Neural cell (in vitro differentiated cells): Measurements from ENCODE around the gene FLOT2.

Experiments
- CTCF ChIP-seq: fragments of 450-650 bp; IDR thresholded peaks from 2 replicates; pipeline ENCODE4 v1.5.1; 2014; ENCODE audit warnings: antibody characterized with exemption, mild to moderate bottlenecking, moderate library complexity; ENCODE audit not compliant: poor library complexity, severe bottlenecking
- EZH2 ChIP-seq: fragments of 200-600, 300-800 bp; shearing (Covaris generic), sonication (generic); IDR thresholded peaks from 2 replicates; pipeline ENCODE4 v1.6.1; 2014; ENCODE audit warnings: antibody characterized with exemption, low read length, borderline replicate concordance, mild to moderate bottlenecking; ENCODE audit not compliant: insufficient read depth, poor library complexity, severe bottlenecking
- POLR2AphosphoS5 ChIP-seq: IDR thresholded peaks from 2 replicates; pipeline ENCODE4 v1.6.1; 2012
- RAD21 ChIP-seq: fragments of 450-650 bp; conservative IDR thresholded peaks from 2 replicates; pipeline ENCODE4 v1.6.1; 2014; ENCODE audit warnings: antibody characterized with exemption, mild to moderate bottlenecking, moderate library complexity
- REST ChIP-seq: IDR thresholded peaks from 2 replicates; pipeline ENCODE4 v1.6.1; 2012; ENCODE audit warnings: borderline replicate concordance
- TAF1 ChIP-seq: IDR thresholded peaks from 2 replicates; pipeline ENCODE4 v1.6.1; 2012; ENCODE audit warnings: low read depth

GRCh38 chr17:28883967-28884702 is 13.4 kb downstream of the FLOT2 start:
- TF ChIP-seq CTCF (no peak), REST (no peak), POLR2AphosphoS5 (no peak), TAF1 (no peak), EZH2 (no peak), RAD21 (no peak)
